ENCODE data around the gene ROM1.

ROM1 gene

GRCh38 chr11:62588966-62589637 is 24.0 kb upstream of the ROM1 start:
- FAIRE-seq = no peak

- peak; percentile 92 for FAIRE-seq
Measured at GRCh38 chr11:62591448-62592145, 21.5 kb upstream of the ROM1 start, which contains the start of gene TUT1. TUT1 (minus strand) TSS chr11:62591523; CDS start chr11:62591485, 38 bp downstream.

GRCh38 chr11:62592146-62592815 is 20.8 kb upstream of the ROM1 start:
- FAIRE-seq = no peak

DNA sequence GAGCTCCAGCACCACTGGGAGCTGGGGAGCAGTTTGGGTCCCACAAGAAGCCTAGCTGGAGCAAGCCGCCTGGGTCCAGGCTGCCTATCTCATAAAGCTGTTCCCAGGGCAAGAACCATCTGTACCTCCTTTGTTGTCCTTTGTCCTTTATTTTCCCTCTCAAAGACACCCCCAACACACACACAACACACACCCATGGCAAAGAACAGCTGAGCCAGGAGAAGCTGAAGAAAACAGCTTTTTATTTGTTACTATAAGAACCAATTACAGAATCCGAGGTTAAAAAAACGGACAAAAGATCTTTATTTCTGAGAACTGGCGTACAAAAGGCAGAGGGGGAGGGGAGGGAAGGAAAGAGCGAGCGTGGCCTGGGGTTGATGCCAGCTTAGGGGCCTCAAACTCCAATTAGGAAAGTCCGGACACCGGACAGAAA is 20.1 kb upstream of the ROM1 start:
- no peak for FAIRE-seq

GRCh38 chr11:62593434-62594044 is 19.5 kb upstream of the ROM1 start:
- FAIRE-seq = no peak

DNA sequence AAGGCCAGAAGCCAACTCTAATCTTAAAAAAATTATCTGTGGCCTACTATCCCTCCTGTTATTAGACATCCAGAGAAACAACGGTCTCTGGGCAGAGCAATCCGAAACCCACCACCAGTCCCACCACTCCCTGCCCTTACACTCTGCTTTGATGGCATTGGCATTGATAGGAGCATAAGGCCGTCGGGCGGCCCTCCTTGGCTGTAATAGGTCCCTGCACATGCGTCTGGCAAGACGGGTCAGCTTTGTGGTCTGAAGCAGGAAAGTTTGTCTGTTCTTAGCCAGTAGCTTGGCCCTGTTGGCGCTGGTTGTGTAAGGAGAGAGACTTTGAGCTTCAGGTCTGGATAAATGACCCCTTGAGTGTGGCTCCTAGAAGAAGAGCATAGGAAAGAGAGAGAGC is 17.9 kb upstream of the ROM1 start:
- FAIRE-seq = no peak

DNA sequence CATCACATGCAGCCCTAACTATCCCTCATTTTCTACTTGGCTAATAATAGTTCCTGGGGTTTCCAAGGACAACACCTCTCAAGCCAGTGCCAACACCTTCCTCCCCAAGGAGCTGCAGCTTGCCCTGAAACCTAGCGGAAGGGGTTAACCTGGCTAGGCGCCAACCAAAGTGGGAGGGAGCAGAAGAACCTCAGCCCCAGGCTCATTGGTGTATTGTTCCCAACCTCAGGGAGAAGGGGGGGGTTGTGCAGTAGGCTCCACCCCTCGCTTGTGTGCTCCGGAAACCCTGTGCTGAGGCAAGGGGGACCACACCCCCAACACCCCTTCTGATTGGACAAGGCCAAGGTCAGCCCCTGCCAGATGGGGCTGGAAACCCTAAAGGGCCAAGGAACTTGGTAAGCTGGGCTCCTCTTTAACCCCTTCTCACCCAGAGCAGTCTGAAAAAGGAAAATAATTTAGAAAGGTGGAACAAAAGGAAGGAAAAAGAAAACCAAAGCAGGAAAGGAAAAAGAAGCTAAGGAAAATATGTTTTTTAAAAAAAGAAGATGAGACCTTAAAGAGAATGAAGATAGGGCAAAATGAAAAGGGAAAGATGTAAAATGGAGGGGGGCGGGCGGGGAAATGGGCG is 13.9 kb upstream of the ROM1 start:
- peak; percentile 96 for FAIRE-seq

- FAIRE-seq = no peak
Measured at GRCh38 chr11:62599901-62600300, 13.2 kb upstream of the ROM1 start.

GRCh38 chr11:62600367-62601121 is 12.5 kb upstream of the ROM1 start:
- no peak for FAIRE-seq

DNA sequence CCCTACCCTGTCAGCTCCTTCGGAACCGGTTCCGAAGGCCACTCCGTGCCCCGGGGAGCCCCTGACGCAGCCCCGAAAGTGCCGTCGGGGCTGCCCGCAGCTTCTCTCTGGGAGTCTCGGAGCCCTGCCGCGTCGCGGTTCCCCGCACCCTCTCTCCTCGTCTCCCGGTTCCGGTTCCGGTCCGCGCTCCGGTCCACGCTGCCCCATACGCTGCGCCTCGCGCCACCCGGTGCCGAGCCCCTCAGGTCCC is 12.0 kb upstream of the ROM1 start:
- FAIRE-seq = no peak

DNA sequence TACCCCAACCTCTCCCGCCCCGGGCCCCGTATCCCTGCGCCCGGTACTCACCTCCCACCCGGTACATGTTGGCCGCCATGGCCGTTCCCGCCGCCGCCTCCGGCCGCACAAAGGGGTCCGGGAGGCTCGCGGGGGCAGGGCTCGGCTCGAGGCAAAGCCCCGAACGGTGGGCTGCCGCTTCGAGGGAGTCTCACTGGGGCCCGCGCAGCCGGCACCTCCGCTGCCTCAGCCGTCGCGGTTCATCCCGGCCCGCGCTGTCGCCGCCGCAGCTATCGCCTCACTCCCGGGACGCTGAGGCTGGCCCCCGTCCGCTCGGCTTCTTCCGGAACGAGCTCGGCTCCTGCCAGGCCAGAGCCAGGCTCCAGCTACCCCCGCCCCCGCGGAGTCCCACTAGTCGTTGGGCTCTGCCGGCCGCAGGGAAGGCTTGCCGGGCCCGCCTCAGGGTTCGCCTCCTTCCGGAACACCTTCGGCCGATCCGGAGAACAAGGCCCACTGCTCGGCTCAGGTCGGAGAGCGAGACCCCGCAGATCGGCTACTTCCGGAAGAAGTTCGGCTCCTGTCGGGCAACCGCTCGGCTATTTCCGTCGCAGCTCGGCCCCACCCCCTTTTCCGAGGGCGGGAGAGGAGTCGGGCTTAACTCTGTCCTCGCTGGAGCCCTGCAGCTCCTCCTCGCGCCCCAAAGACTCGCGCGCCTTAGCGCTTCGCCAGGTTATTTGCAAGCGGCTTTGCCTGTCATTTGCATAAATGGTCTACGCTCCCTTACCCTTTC is 11.5 kb upstream of the ROM1 start, which contains the start of gene MTA2:
MTA2 (minus strand) TSS at position 494 of the 769 bp plus-strand sequence; CDS start at position 79, 415 bp downstream.
- peak; percentile 95 for FAIRE-seq

DNA sequence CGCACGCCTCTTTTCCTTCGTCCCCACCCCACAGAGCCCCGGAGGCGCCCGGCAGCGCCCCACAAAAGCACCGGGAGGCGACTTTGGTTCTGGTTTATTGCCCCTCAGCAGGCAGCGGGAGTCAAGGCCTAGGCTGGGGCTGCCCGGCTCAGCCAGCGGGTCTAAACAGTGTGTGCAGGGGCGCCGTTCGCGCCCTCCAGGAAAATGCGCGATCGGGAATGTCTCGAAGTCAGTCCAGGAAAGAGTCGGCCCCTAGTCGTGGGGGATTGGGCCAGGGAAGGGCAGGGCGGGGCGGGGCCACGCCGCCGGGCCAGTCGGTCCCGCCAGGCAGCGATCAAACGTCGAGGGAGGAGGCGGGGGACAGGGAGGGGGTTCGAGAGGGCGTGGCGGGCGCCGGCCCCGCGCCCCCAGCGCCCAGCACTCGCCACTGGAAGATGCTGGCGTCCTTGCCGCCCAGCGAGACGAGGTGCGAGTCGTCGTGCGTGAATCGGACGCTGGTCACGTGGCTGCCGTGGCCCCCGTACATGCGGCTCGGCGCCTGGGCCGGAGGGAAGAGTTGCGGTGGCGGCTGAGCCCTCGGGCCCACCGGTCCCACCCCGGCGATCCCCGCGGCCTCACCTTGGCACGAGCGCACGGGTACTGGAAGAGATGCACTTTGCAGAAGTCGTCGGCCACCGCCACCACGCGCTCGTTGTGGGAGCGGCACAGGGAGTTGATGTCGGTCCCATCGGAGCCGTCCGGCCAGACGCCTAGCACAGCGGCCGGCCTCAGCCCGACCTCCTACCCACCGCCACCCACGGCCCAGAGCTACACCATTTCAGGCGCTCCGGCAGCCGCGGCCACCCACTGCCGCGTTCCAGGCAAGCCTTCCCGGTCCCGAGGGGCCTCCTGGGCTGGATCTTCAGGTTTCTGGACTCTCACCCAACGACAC is 10.7 kb upstream of the ROM1 start:
- no peak for FAIRE-seq

DNA sequence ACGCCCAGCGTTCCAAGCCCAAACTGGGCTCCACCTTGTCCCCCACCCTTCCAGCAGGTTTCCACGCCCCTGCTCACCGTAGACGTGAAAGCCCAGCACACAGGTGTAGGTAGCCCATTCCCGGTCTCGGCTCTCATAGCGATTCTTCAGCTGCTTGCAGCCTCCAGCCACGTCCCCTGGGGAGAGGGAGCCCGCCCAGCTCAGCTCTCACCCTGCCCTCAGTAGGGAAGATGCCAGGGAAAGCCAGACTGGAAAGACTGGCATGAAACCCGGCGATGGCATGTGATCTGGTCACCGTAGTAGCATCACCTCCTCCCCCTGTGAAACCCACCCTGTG is 10.0 kb upstream of the ROM1 start:
- no peak for FAIRE-seq

DNA sequence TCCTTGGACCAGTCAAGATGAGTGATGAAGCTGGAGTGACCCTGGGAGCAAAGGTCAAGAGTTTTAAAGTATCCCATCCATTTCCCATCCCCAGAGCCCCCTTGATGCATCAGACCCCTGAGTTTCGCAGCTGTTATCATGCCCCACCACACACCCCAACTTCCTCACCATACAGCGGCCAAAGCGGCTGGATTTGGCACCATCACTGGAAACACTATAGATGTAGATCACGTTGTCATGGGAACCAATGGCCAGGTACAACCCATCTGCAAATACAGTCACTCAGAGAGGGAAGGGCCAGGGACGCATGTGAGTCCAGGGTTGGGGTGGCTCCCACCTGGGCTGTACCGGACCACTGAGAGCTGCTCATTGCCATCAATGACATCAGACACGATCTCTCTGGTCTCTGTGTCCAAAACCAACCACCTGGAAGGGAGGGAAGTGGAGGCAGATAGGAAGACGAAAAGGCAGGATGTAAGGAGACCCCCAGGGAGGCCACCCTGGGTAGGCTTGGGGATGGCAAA is 9.2 kb upstream of the ROM1 start:
- no peak for FAIRE-seq

DNA sequence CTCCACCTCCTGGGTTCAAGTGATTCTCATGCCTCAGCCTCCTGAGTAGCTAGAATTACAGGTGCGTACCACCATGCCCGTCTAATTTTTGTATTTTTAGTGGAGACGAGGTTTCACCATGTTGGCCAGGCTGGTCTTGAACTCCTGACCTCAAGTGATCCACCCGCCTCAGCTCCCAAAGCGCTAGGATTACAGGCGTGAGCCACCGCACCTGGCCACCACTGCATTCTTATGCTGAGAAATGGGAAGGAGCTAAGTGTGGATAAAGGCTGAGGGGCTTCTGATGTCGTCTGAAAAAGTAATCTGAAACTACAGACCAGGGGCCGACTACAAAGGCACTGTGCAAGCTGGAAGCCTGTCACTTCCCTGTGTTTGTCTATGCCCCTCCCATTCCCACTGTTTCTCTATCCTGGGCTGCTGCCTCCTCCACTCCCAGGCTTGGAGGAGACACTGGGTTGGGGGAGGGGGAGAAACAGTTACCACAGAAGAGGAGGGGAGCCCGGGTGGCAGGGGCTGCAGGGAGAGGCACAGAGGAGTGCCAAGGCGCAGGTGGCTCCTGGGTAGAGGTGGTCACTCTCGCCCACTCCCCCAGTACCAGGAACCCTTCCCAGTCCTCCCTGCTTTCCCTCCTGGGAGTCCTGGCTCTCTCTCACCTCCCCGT is 8.5 kb upstream of the ROM1 start:
- FAIRE-seq = no peak

- no peak for FAIRE-seq
Measured at GRCh38 chr11:62605467-62605866, 7.6 kb upstream of the ROM1 start.

GRCh38 chr11:62605902-62606301 is 7.2 kb upstream of the ROM1 start:
- FAIRE-seq = no peak

GRCh38 chr11:62607714-62608113 is 5.3 kb upstream of the ROM1 start:
- no peak for FAIRE-seq

DNA sequence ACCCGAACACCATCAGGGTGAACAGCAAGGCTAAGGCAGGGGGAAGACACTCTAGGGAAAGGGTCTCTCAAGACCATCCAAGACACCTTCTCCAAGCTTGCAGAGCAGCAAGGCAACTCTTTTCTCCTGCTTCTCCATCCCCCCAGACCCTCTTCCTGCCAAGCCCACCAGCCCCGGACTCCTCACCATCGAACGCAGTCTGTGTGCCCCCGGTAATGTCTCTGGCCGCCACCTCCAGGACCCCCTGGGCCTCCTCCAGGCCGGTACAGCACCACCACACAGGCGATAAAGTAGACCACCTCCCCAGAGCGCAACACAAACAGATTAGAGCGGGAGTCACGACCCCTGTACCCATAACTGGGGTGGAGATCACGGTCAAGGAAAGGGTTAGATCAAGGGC is 4.3 kb upstream of the ROM1 start:
- FAIRE-seq = no peak

DNA sequence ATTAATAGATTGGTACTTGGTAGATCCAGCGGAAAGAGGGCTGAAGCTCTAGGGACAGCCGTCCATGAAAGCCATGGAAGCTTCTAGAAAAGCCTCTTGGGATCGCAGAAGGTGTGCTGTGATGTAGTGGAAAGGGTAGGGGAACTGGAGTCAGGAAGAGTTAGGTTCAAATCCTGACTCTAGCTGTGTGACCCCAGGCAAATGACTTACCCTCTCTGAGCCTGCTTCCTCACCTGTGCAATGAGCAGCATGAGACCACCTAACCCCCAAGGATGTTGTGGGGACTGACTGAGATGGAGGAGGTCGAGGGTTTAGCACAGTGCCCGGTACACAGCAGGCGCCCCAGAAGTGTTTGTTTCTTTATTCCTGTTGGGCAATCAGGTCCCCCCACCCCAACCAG is 2.7 kb upstream of the ROM1 start:
- no peak for FAIRE-seq

Data from TTC549 (cell line).